Endodermal cell (in vitro differentiated cells): ENCODE measurements around the gene CTNNA2. TPM values are rescaled to one million over a fixed set of nuclear protein-coding genes. Genes with fewer than 3 reads are reported as not detected.
A peak's percentile ranks its signal among the peaks of the same experiment; 100 is the strongest.

Experiments used
- DNase-seq: peaks from one replicate; pipeline ENCODE4 v3.0.0-alpha.2; 2017
- H3K27ac ChIP-seq: 2 replicates; pipeline ENCODE4 v1.5.1; 2013; ENCODE audit warnings: mild to moderate bottlenecking, low read depth, low read length, moderate library complexity
- H3K27me3 ChIP-seq: 2 replicates; pipeline ENCODE4 v1.6.1; 2013; ENCODE audit warnings: mild to moderate bottlenecking, low read length, moderate library complexity; ENCODE audit not compliant: insufficient read depth, control insufficient read depth, poor library complexity, severe bottlenecking
- H3K36me3 ChIP-seq: 2 replicates; pipeline ENCODE4 v1.7.0; 2013; ENCODE audit warnings: mild to moderate bottlenecking, low read length, moderate library complexity; ENCODE audit not compliant: control insufficient read depth, insufficient read depth
- H3K4me1 ChIP-seq: one replicate; pipeline ENCODE4 v1.7.0; 2013; ENCODE audit warnings: low read length; ENCODE audit not compliant: control insufficient read depth, insufficient read depth
- H3K4me3 ChIP-seq: 2 replicates; pipeline ENCODE4 v1.5.1; 2013; ENCODE audit warnings: mild to moderate bottlenecking, low read length, moderate library complexity
- H3K9ac ChIP-seq: 2 replicates; pipeline ENCODE4 v1.6.1; 2013; ENCODE audit warnings: mild to moderate bottlenecking, low read length, moderate library complexity; ENCODE audit not compliant: poor library complexity, severe bottlenecking; ENCODE audit errors: extremely low read depth
- H3K9me3 ChIP-seq: 2 replicates; pipeline ENCODE4 v1.6.1; 2013; ENCODE audit warnings: mild to moderate bottlenecking, low read length, moderate library complexity; ENCODE audit not compliant: control insufficient read depth
- H3K27ac Mint-ChIP-seq: 2 replicates; pipeline ENCODE4 v1.8.0; 2020; ENCODE audit warnings: mixed read lengths
- H3K27me3 Mint-ChIP-seq: 2 replicates; pipeline ENCODE4 v1.8.0; 2021; ENCODE audit warnings: mild to moderate bottlenecking, mixed read lengths; ENCODE audit not compliant: insufficient read depth
- H3K36me3 Mint-ChIP-seq: 2 replicates; pipeline ENCODE4 v1.8.0; 2020; ENCODE audit warnings: low read depth, mixed read lengths
- H3K4me1 Mint-ChIP-seq: 2 replicates; pipeline ENCODE4 v1.8.0; 2020; ENCODE audit warnings: mixed read lengths
- H3K4me3 Mint-ChIP-seq: 2 replicates; pipeline ENCODE4 v1.8.0; 2020; ENCODE audit warnings: mild to moderate bottlenecking, moderate library complexity, mixed read lengths
- H3K9me3 Mint-ChIP-seq: 2 replicates; pipeline ENCODE4 v1.8.0; 2020; ENCODE audit warnings: mild to moderate bottlenecking, mixed read lengths
- CTCF ChIP-seq: fragments of 200-600 bp; sonication (generic); conservative IDR thresholded peaks from 2 replicates; pipeline ENCODE4 v1.5.0; 2021; ENCODE audit warnings: antibody characterized with exemption, mild to moderate bottlenecking
- WGBS, 2 experiments: methylation state at CpG; one replicate each; pipeline versions ENCODE4 v1.1.5 to v1.1.7; 2013; ENCODE audit warnings: missing lambda C conversion rate in 2 of 2, mixed read lengths in 1 of 2; ENCODE audit not compliant: insufficient coverage in 1 of 2, insufficient read length in 1 of 2; 5-methylcytosine and 5-hydroxymethylcytosine counted together
- total RNA-seq, 2 donors: library from RNA; stranded (reverse); fragmentation: NEBNext Ultra II Directional in 1 of 2; extraction: Animal tissue kit (Norgen Biotek cat#: 25700) in 1 of 2; gene quantifications; 2 replicates in 1 of 2; 3 replicates in 1 of 2; pipeline ENCODE4 v1.2.1, GENCODE V29; 2021

Gene CTNNA2
- total RNA-seq, 2 donors from 2014 or later = 7.7 to 9.8 TPM

GRCh38 chr2:80302001-80302313, 789.1 kb downstream of the CTNNA2 start:
- Histone ChIP-seq H3K9me3 (no peaks in the 10 kb centered on the region), H3K4me3 (no peak overlapping the region), H3K27me3 (peaks cover 57% of the 10 kb centered on the region), H3K4me1 (peaks cover 6% of the 10 kb centered on the region), H3K9ac (no peak overlapping the region), H3K27ac (no peak overlapping the region), H3K36me3 (no peaks in the 10 kb centered on the region)
- Mint-ChIP-seq H3K4me3 (peak overlapping the region; percentile 66), H3K4me1 (peaks cover 69% of the 10 kb centered on the region), H3K9me3 (no peaks in the 10 kb centered on the region), H3K27ac (no peak overlapping the region), H3K27me3 (peaks cover 72% of the 10 kb centered on the region), H3K36me3 (no peaks in the 10 kb centered on the region)
- DNase-seq = no peak
- no peak for TF ChIP-seq CTCF
- 58 to 77% methylated on average over 7 to 12 of the region's 12 CpGs for WGBS, 2 experiments

- H3K36me3 Mint-ChIP-seq = no peaks in the 10 kb centered on the region
- peaks cover 72% of the 10 kb centered on the region for H3K27me3 Mint-ChIP-seq
- H3K4me3 Mint-ChIP-seq = peak overlapping the region; percentile 66
- Histone ChIP-seq H3K36me3 (no peaks in the 10 kb centered on the region), H3K4me3 (no peak overlapping the region), H3K27ac (no peak overlapping the region), H3K4me1 (peaks cover 3% of the 10 kb centered on the region), H3K9ac (no peak overlapping the region), H3K9me3 (no peaks in the 10 kb centered on the region), H3K27me3 (peaks cover 57% of the 10 kb centered on the region)
- H3K27ac Mint-ChIP-seq = no peak overlapping the region
- peak; percentile 60 for DNase-seq
- peaks cover 64% of the 10 kb centered on the region for H3K4me1 Mint-ChIP-seq
- TF ChIP-seq CTCF = no peak
- 46 to 67% methylated on average over 6 to 50 of the region's 50 CpGs for whole genome bisulfite sequencing, 2 experiments
- H3K9me3 Mint-ChIP-seq = no peaks in the 10 kb centered on the region
These were observed 789.6 kb downstream of the CTNNA2 start for GRCh38 chr2:80302314-80303005.

- peak overlapping the region; percentile 66 for H3K4me3 Mint-ChIP-seq
- 22 to 43% methylated on average over 32 to 63 of the region's 64 CpGs for WGBS, 2 experiments
- H3K4me1 Mint-ChIP-seq = peaks cover 57% of the 10 kb centered on the region
These were observed 790.4 kb downstream of the CTNNA2 start for GRCh38 chr2:80303006-80303908.

More at GRCh38 chr2:80303006-80303908, 790.4 kb downstream of the CTNNA2 start:
- peak; percentile 81 for DNase-seq
- Histone ChIP-seq H3K27me3 (peaks cover 62% of the 10 kb centered on the region), H3K9me3 (no peaks in the 10 kb centered on the region), H3K27ac (peak overlapping the region; percentile 82), H3K9ac (no peak overlapping the region), H3K4me3 (peak overlapping the region; percentile 82), H3K36me3 (no peaks in the 10 kb centered on the region), H3K4me1 (no peaks in the 10 kb centered on the region)
- TF ChIP-seq CTCF = no peak
- H3K36me3 Mint-ChIP-seq = no peaks in the 10 kb centered on the region
- peak overlapping the region; percentile 30 for H3K27ac Mint-ChIP-seq
- no peaks in the 10 kb centered on the region for H3K9me3 Mint-ChIP-seq
- peaks cover 80% of the 10 kb centered on the region for H3K27me3 Mint-ChIP-seq
